Mesenchymal stem cell (in vitro differentiated cells and primary cell): ENCODE data around the gene SLC25A44.

ENCODE experiments used
- DNase-seq: peaks from one replicate; pipeline ENCODE4 v3.0.0-alpha.2; 2013
- H2AFZ ChIP-seq: one replicate; pipeline ENCODE4 v1.6.1; 2013; ENCODE audit warnings: low read depth, mild to moderate bottlenecking, control low read depth, inconsistent platforms, low read length, moderate library complexity
- H2AK5ac ChIP-seq: 2 replicates; pipeline ENCODE4 v1.6.1; 2013; ENCODE audit warnings: low read length, moderate library complexity, mild to moderate bottlenecking, inconsistent platforms; ENCODE audit not compliant: severe bottlenecking
- H2BK120ac ChIP-seq: one replicate; pipeline ENCODE4 v1.6.1; 2013; ENCODE audit warnings: low read depth, mild to moderate bottlenecking, inconsistent platforms, low read length, moderate library complexity
- H2BK12ac ChIP-seq, 2 experiments: one replicate each; pipeline ENCODE4 v1.6.1; 2013; ENCODE audit warnings: inconsistent platforms in 2 of 2, low read length in 2 of 2, mild to moderate bottlenecking in 2 of 2, moderate library complexity in 2 of 2, control low read depth in 1 of 2
- H2BK15ac ChIP-seq: one replicate; pipeline ENCODE4 v1.6.1; 2013; ENCODE audit warnings: mild to moderate bottlenecking, low read depth, inconsistent platforms; ENCODE audit not compliant: poor library complexity, severe bottlenecking
- H2BK5ac ChIP-seq: 2 replicates; pipeline ENCODE4 v1.6.1; 2013; ENCODE audit warnings: low read depth, mild to moderate bottlenecking, low read length, control low read depth, inconsistent platforms; ENCODE audit not compliant: poor library complexity, severe bottlenecking
- H3K14ac ChIP-seq, 2 experiments: one replicate each; pipeline ENCODE4 v1.6.1; 2013; ENCODE audit warnings: inconsistent platforms in 2 of 2, low read length in 2 of 2, control low read depth in 1 of 2, mild to moderate bottlenecking in 1 of 2, moderate library complexity in 1 of 2
- H3K18ac ChIP-seq, 2 experiments: one replicate each; pipeline ENCODE4 v1.6.1; 2013; ENCODE audit warnings: inconsistent platforms in 2 of 2, low read length in 2 of 2, control low read depth in 1 of 2, low read depth in 1 of 2, mild to moderate bottlenecking in 1 of 2
- H3K23ac ChIP-seq, 2 experiments: one replicate each; pipeline ENCODE4 v1.6.1; 2013; ENCODE audit warnings: inconsistent platforms in 2 of 2, low read length in 2 of 2, mild to moderate bottlenecking in 2 of 2, moderate library complexity in 2 of 2, control low read depth in 1 of 2
- H3K27ac ChIP-seq: 2 replicates; pipeline ENCODE4 v1.5.1; 2013; ENCODE audit warnings: mild to moderate bottlenecking, moderate library complexity, low read length, control low read depth, inconsistent platforms; ENCODE audit not compliant: poor library complexity, severe bottlenecking
- H3K27me3 ChIP-seq, 2 experiments: 2 replicates each; pipeline versions ENCODE4 v1.6.1 to v1.7.0; 2013; ENCODE audit warnings: low read length in 2 of 2, mild to moderate bottlenecking in 2 of 2, moderate library complexity in 2 of 2, control low read depth in 1 of 2, inconsistent platforms in 1 of 2; ENCODE audit not compliant: control insufficient read depth in 1 of 2, insufficient read depth in 1 of 2
- H3K36me3 ChIP-seq, 2 experiments: 2 replicates each; pipeline versions ENCODE4 v1.6.1 to v1.7.0; 2013; ENCODE audit warnings: low read length in 2 of 2, control low read depth in 1 of 2, inconsistent platforms in 1 of 2, low read depth in 1 of 2, mild to moderate bottlenecking in 1 of 2; ENCODE audit not compliant: insufficient read depth in 2 of 2, control insufficient read depth in 1 of 2
- H3K4ac ChIP-seq, 2 experiments: one replicate each; pipeline ENCODE4 v1.6.1; 2013; ENCODE audit warnings: inconsistent platforms in 2 of 2, low read length in 2 of 2, mild to moderate bottlenecking in 2 of 2, moderate library complexity in 2 of 2, control low read depth in 1 of 2, low read depth in 1 of 2
- H3K4me1 ChIP-seq: 2 replicates; pipeline ENCODE4 v1.6.1; 2013; ENCODE audit warnings: low read depth, low read length, control low read depth; ENCODE audit not compliant: control insufficient read depth, insufficient read depth
- H3K4me2 ChIP-seq: 2 replicates; pipeline ENCODE4 v1.6.1; 2013; ENCODE audit warnings: low read length, mild to moderate bottlenecking, inconsistent platforms; ENCODE audit not compliant: poor library complexity, severe bottlenecking
- H3K4me3 ChIP-seq, 2 experiments: 2 replicates each; pipeline versions ENCODE4 v1.5.1 to v1.7.0; 2013; ENCODE audit warnings: low read length in 2 of 2, mild to moderate bottlenecking in 2 of 2, control low read depth in 1 of 2, low read depth in 1 of 2; ENCODE audit not compliant: insufficient read depth in 1 of 2
- H3K79me1 ChIP-seq: replicated peaks from 2 replicates; pipeline ENCODE4 v1.6.1; 2013; ENCODE audit warnings: mild to moderate bottlenecking, control low read depth, low read length, inconsistent platforms; ENCODE audit not compliant: poor library complexity, severe bottlenecking
- H3K9ac ChIP-seq: 2 replicates; pipeline ENCODE4 v1.7.0; 2013; ENCODE audit warnings: mild to moderate bottlenecking, low read length, moderate library complexity
- H3K9me3 ChIP-seq: 2 replicates; pipeline ENCODE4 v1.7.0; 2013; ENCODE audit warnings: mild to moderate bottlenecking, low read length; ENCODE audit not compliant: control insufficient read depth
- H4K8ac ChIP-seq: one replicate; pipeline ENCODE4 v1.6.1; 2013; ENCODE audit warnings: inconsistent platforms, mild to moderate bottlenecking, low read length, moderate library complexity
- H4K91ac ChIP-seq: one replicate; pipeline ENCODE4 v1.6.1; 2013; ENCODE audit warnings: mild to moderate bottlenecking, low read length, inconsistent platforms
- WGBS: methylation state at CpG from one replicate; pipeline ENCODE4 v1.1.7; 2013; ENCODE audit warnings: mixed read lengths; 5-methylcytosine and 5-hydroxymethylcytosine counted together

The SLC25A44 gene

GRCh38 chr1:156163712-156164111, 30.2 kb upstream of the SLC25A44 start:
- H3K9me3 ChIP-seq, result no peaks in the 10 kb centered on the region
- H3K14ac ChIP-seq, result no peak overlapping the region
- no peak overlapping the region for H4K91ac ChIP-seq
- H3K18ac ChIP-seq, result no peak overlapping the region
- DNase-seq, result no peak
- no peak overlapping the region for H3K23ac ChIP-seq
- H3K4me3 ChIP-seq, result no peak overlapping the region
- no peak overlapping the region for H2AFZ ChIP-seq
- no peak overlapping the region for H3K4ac ChIP-seq
- 100% methylated on average over 1 of the region's 1 CpG for WGBS
- no peak overlapping the region for H4K8ac ChIP-seq
- peaks cover 22% of the 10 kb centered on the region for H3K4me1 ChIP-seq
- no peak overlapping the region for H2BK15ac ChIP-seq
- no peaks in the 10 kb centered on the region for H3K36me3 ChIP-seq
- no peaks in the 10 kb centered on the region for H3K79me1 ChIP-seq
- no peak overlapping the region for H3K27ac ChIP-seq
- H3K4me2 ChIP-seq, result no peak overlapping the region
- no peaks in the 10 kb centered on the region for H3K27me3 ChIP-seq
- no peak overlapping the region for H2BK120ac ChIP-seq
- no peak overlapping the region for H2BK5ac ChIP-seq
- no peak overlapping the region for H2BK12ac ChIP-seq
- H2AK5ac ChIP-seq, result no peak overlapping the region
- no peak overlapping the region for H3K9ac ChIP-seq

DNA sequence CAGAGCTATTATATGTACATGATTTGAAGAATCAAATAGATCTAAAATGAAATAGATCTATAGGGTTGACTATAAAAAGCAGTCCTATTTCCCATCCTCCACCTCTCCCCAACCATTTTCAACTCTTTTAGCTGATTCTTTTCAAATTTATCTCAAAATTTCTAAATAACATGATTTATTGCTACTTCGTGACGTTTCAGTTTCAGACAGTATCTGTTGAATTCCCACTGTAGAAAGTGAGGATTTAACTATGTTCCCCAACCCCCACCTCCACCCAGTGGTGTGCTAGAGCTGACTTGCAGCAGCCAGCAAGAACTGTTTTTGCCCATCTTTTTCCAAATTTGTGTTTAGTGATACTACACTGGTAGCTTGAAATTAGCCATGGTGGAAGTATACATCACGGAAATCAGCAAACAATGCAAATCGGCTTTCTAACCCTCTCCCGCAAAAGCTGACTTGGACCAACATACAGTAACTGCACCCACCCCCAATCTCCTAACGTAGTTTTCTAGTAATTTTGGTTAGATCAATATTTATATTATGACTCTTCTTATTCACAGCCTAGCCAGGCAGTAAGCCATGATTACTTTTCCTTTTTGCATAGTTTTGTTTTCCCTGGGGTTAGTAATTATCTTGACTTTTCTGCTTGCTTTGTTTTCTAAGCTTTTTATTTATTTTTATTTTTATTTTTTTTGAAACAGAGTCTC, 29.6 kb upstream of the SLC25A44 start:
- Histone ChIP-seq H2BK120ac (no peak overlapping the region), H3K14ac (no peak overlapping the region), H2BK15ac (no peak overlapping the region), H3K18ac (no peak overlapping the region), H4K8ac (no peak overlapping the region), H3K4me3 (no peak overlapping the region), H3K4me2 (no peak overlapping the region), H3K4me1 (peaks cover 21% of the 10 kb centered on the region), H3K27ac (no peak overlapping the region), H3K4ac (no peak overlapping the region), H4K91ac (no peak overlapping the region), H3K23ac (no peak overlapping the region), H2AFZ (no peak overlapping the region), H2AK5ac (no peak overlapping the region), H3K9me3 (no peaks in the 10 kb centered on the region), H2BK12ac (no peak overlapping the region), H3K36me3 (no peaks in the 10 kb centered on the region), H3K9ac (no peak overlapping the region), H3K79me1 (no peaks in the 10 kb centered on the region), H2BK5ac (no peak overlapping the region), H3K27me3 (no peaks in the 10 kb centered on the region)
- no peak for DNase-seq
- WGBS, result 97% methylated on average over 5 of the region's 6 CpGs

- no peak overlapping the region for H3K27ac ChIP-seq
- H3K4me3 ChIP-seq, result no peak overlapping the region
- H3K79me1 ChIP-seq, result no peaks in the 10 kb centered on the region
- no peak overlapping the region for H2BK12ac ChIP-seq
- H3K23ac ChIP-seq, result no peak overlapping the region
- no peak overlapping the region for H3K4ac ChIP-seq
- H3K9me3 ChIP-seq, result no peaks in the 10 kb centered on the region
- H3K9ac ChIP-seq, result no peak overlapping the region
- no peaks in the 10 kb centered on the region for H3K36me3 ChIP-seq
- no peak overlapping the region for H2AK5ac ChIP-seq
- H3K4me1 ChIP-seq, result peaks cover 16% of the 10 kb centered on the region
- no peak overlapping the region for H2BK15ac ChIP-seq
- no peak overlapping the region for H4K8ac ChIP-seq
- H3K27me3 ChIP-seq, result no peaks in the 10 kb centered on the region
- no peak overlapping the region for H2BK5ac ChIP-seq
- no peak overlapping the region for H3K4me2 ChIP-seq
- H2BK120ac ChIP-seq, result no peak overlapping the region
- no peak overlapping the region for H4K91ac ChIP-seq
- no peak overlapping the region for H3K18ac ChIP-seq
- peak; percentile 67 for DNase-seq
- no peak overlapping the region for H3K14ac ChIP-seq
- no peak overlapping the region for H2AFZ ChIP-seq
- 84% methylated on average over 2 of the region's 2 CpGs for WGBS
These were observed 28.8 kb upstream of the SLC25A44 start for GRCh38 chr1:156165083-156165482.

- peaks cover 3% of the 10 kb centered on the region for H3K4me1 ChIP-seq
- H2AK5ac ChIP-seq, result no peak overlapping the region
- no peak overlapping the region for H2BK120ac ChIP-seq
- no peak overlapping the region for H3K14ac ChIP-seq
- no peaks in the 10 kb centered on the region for H3K79me1 ChIP-seq
- H3K27me3 ChIP-seq, result no peaks in the 10 kb centered on the region
- no peak overlapping the region for H4K8ac ChIP-seq
- H3K9me3 ChIP-seq, result no peaks in the 10 kb centered on the region
- 84% methylated on average over 4 of the region's 5 CpGs for WGBS
- H3K36me3 ChIP-seq, result no peaks in the 10 kb centered on the region
- no peak overlapping the region for H3K23ac ChIP-seq
- no peak overlapping the region for H2BK15ac ChIP-seq
- H3K4me3 ChIP-seq, result no peak overlapping the region
- H4K91ac ChIP-seq, result no peak overlapping the region
- no peak overlapping the region for H3K18ac ChIP-seq
- H2BK5ac ChIP-seq, result no peak overlapping the region
- H2AFZ ChIP-seq, result no peak overlapping the region
- no peak overlapping the region for H3K9ac ChIP-seq
- H2BK12ac ChIP-seq, result no peak overlapping the region
- no peak overlapping the region for H3K4ac ChIP-seq
- H3K4me2 ChIP-seq, result no peak overlapping the region
- DNase-seq, result no peak
- no peak overlapping the region for H3K27ac ChIP-seq
These were observed 26.4 kb upstream of the SLC25A44 start for GRCh38 chr1:156167536-156167935.
